GM18511 (cell line): ENCODE data around the gene MYOD1.

Experiments
- ATAC-seq: cut with Tn5 transposase; IDR thresholded peaks from one replicate; pipeline ENCODE4 v1.9.1; 2021; ENCODE audit warnings: mild to moderate bottlenecking, moderate library complexity; ENCODE audit not compliant: unreplicated experiment

MYOD1 gene

GRCh38 chr11:17768547-17768946, 49.2 kb downstream of the MYOD1 start:
- ATAC-seq, result no peak

GRCh38 chr11:17769218-17769617, 49.8 kb downstream of the MYOD1 start:
- no peak for ATAC-seq

GRCh38 chr11:17770048-17770652, 50.8 kb downstream of the MYOD1 start:
- ATAC-seq, result no peak

GRCh38 chr11:17770917-17771316, 51.5 kb downstream of the MYOD1 start:
- ATAC-seq, result no peak

GRCh38 chr11:17771415-17771814, 52.0 kb downstream of the MYOD1 start:
- no peak for ATAC-seq
